Effector CD4-positive, alpha-beta T cell (primary cell): ENCODE measurements around the gene PDCD1LG2.
"Not testable (repeated sequence)": the region's sequence is repeated elsewhere in the genome, so short reads cannot be mapped to it uniquely, and the experiment has no call there.

ENCODE experiments used
- DNase-seq: peaks from one replicate; pipeline ENCODE4 v3.0.0-alpha.2; 2020

PDCD1LG2 gene

GRCh38 chr9:5569891-5570290, 59.6 kb downstream of the PDCD1LG2 start:
- no peak for DNase-seq

GRCh38 chr9:5571629-5572232, 61.4 kb downstream of the PDCD1LG2 start:
- DNase-seq, result no peak

- no peak for DNase-seq
These were observed 63.8 kb downstream of the PDCD1LG2 start for GRCh38 chr9:5574097-5574496.

- no peak for DNase-seq
These were observed 64.7 kb downstream of the PDCD1LG2 start for GRCh38 chr9:5575000-5575399.

GRCh38 chr9:5577225-5577624, 66.9 kb downstream of the PDCD1LG2 start:
- DNase-seq, result no peak

- DNase-seq, result no peak
These were observed 67.8 kb downstream of the PDCD1LG2 start for GRCh38 chr9:5578018-5578697.

- no peak for DNase-seq
These were observed 68.4 kb downstream of the PDCD1LG2 start for GRCh38 chr9:5578698-5579085.

GRCh38 chr9:5579881-5580280, 69.5 kb downstream of the PDCD1LG2 start:
- DNase-seq, result no peak

- no peak for DNase-seq
These were observed 70.3 kb downstream of the PDCD1LG2 start for GRCh38 chr9:5580650-5581049.

- DNase-seq, result not testable (repeated sequence)
These were observed 71.4 kb downstream of the PDCD1LG2 start for GRCh38 chr9:5581706-5582105.

GRCh38 chr9:5582835-5583195, 72.5 kb downstream of the PDCD1LG2 start:
- no peak for DNase-seq

GRCh38 chr9:5586391-5586802, 76.1 kb downstream of the PDCD1LG2 start:
- no peak for DNase-seq

GRCh38 chr9:5587024-5587423, 76.7 kb downstream of the PDCD1LG2 start:
- no peak for DNase-seq

GRCh38 chr9:5592231-5592630, 81.9 kb downstream of the PDCD1LG2 start:
- DNase-seq, result no peak

- DNase-seq, result no peak
These were observed 82.6 kb downstream of the PDCD1LG2 start for GRCh38 chr9:5592904-5593303.

- DNase-seq, result no peak
These were observed 83.6 kb downstream of the PDCD1LG2 start for GRCh38 chr9:5593904-5594303.

GRCh38 chr9:5596173-5596572, 85.8 kb downstream of the PDCD1LG2 start:
- DNase-seq, result no peak

- DNase-seq, result no peak
These were observed 98.2 kb downstream of the PDCD1LG2 start for GRCh38 chr9:5608298-5609225.

GRCh38 chr9:5609226-5609596, 98.9 kb downstream of the PDCD1LG2 start:
- DNase-seq, result no peak

- no peak for DNase-seq
These were observed 100.2 kb downstream of the PDCD1LG2 start for GRCh38 chr9:5610491-5610890.

GRCh38 chr9:5611321-5612184, 101.2 kb downstream of the PDCD1LG2 start:
- no peak for DNase-seq

- no peak for DNase-seq
These were observed 101.8 kb downstream of the PDCD1LG2 start for GRCh38 chr9:5612185-5612530.

GRCh38 chr9:5614192-5614591, 103.9 kb downstream of the PDCD1LG2 start:
- no peak for DNase-seq
